M059J (cell line): ENCODE data around the gene GHITM. TPM values are rescaled to one million over a fixed set of nuclear protein-coding genes. Genes with fewer than 3 reads are reported as not detected.
"Not testable (repeated sequence)": the region's sequence is repeated elsewhere in the genome, so short reads cannot be mapped to it uniquely, and the experiment has no call there.

ENCODE experiments used
- DNase-seq: peaks from one replicate; pipeline ENCODE4 v3.0.0-alpha.2; 2012; ENCODE audit warnings: low read depth
- total RNA-seq: library from RNA; depleted of rRNA; stranded (reverse); fragments of >200 nt; shearing (Covaris generic); gene quantifications from 2 replicates; pipeline ENCODE4 v1.2.3, GENCODE V29; 2014

GHITM gene
- total RNA-seq, 1 experiment from 2014 or later, result 218 TPM

GRCh38 chr10:84148006-84148597, 8.8 kb downstream of the GHITM start:
- peak; percentile 19 for DNase-seq

GRCh38 chr10:84149854-84150253, 10.5 kb downstream of the GHITM start:
- no peak for DNase-seq

DNA sequence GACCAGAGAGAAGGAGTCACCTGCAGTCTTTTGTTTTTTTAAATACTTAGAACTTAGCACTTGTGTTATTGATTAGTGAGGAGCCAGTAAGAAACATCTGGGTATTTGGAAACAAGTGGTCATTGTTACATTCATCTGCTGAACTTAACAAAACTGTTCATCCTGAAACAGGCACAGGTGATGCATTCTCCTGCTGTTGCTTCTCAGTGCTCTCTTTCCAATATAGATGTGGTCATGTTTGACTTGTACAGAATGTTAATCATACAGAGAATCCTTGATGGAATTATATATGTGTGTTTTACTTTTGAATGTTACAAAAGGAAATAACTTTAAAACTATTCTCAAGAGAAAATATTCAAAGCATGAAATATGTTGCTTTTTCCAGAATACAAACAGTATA, 13.5 kb downstream of the GHITM start:
- DNase-seq, result no peak

GRCh38 chr10:84155521-84155920, 16.2 kb downstream of the GHITM start:
- DNase-seq, result no peak

GRCh38 chr10:84156009-84156408, 16.7 kb downstream of the GHITM start:
- no peak for DNase-seq

GRCh38 chr10:84156768-84157167, 17.5 kb downstream of the GHITM start:
- DNase-seq, result peak; percentile 5

DNA sequence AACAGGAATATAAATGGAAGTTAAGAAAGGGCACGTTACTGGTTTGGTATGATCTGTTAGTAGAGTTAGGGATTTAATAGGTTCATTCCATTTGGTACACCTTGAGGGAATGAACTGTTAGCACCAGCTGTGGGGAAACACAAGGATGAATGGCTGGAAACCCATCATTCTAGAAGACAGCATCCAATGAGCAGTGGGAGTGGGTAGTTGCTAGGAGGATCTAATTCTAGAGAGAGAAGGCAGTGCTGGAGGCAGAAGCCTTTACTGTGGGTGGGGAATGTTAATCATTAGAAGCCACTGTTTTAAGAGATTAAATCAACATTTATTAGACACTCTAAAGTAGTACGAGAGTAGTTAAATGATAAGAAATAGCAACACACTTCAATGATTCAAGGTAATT, 18.8 kb downstream of the GHITM start:
- no peak for DNase-seq

DNA sequence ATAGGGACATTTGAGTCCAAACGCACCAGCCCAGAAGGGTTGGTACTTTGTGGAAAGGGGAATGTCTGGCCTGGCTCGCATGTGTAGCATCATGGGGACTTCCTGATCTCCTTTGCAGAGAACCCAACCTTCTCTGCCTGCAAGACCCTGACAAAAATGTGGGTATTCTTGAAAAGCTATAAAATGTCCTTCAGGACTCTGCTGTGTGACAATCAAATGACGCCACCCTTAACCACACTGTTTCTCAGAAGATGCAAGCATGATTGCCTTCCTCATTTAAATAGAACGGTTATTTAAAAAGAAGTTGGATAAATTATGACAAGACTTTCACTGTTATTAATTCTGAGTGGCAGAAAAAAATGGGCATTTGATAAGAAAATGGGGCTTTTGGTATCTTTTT, 19.2 kb downstream of the GHITM start:
- DNase-seq, result no peak

DNA sequence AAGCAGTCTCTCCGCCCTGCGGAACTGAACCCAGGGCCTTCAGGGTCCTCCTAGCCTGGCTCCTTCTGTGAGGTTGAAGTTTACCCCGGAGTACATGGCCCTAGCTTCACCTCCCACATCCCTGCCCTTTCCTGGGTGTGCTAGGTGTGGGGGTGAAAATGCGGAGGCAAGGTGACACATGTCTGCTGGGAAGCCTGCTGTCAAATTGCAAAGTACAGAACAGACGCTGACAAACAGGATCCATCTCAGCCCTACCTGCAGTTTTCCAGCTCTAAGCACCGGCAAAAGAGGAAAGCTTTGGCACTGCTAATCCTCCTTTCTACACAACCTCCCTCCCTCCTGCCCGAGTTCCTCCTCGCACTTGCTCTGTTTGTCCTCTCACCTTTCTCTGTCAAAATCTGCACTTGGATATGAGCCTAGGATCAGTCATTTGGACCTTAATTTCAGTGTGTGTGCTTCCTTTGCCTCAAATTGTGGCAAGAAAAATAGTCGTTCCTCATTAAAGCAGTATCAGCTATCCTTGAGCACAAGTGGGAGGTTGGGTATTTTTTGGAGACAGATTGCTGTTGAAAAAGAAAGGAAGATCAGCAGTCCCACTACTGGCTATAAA, 19.9 kb downstream of the GHITM start:
- DNase-seq, result no peak

- no peak for DNase-seq
These were observed 21.5 kb downstream of the GHITM start for GRCh38 chr10:84160663-84161362.

- DNase-seq, result no peak
These were observed 24.7 kb downstream of the GHITM start for GRCh38 chr10:84163996-84164395.

DNA sequence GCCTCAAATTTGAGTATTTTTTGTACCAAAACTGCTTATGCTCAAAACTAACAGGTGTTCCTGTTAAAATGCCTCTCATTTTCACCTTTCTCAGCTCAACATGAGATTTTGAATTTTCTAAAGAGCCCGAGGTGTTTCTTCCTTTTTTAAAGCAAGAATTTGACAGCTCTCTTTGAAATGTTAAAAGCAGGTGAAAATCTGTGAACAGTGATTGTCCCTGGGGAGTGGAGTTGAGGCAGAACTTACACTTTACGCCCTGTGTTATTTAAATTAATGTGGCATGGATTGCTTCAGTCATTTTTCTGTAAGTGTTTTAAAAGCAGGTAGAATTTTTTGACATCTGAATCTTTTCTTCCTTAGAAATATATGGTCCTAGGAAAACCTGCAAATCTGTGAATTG, 25.1 kb downstream of the GHITM start:
- no peak for DNase-seq

DNA sequence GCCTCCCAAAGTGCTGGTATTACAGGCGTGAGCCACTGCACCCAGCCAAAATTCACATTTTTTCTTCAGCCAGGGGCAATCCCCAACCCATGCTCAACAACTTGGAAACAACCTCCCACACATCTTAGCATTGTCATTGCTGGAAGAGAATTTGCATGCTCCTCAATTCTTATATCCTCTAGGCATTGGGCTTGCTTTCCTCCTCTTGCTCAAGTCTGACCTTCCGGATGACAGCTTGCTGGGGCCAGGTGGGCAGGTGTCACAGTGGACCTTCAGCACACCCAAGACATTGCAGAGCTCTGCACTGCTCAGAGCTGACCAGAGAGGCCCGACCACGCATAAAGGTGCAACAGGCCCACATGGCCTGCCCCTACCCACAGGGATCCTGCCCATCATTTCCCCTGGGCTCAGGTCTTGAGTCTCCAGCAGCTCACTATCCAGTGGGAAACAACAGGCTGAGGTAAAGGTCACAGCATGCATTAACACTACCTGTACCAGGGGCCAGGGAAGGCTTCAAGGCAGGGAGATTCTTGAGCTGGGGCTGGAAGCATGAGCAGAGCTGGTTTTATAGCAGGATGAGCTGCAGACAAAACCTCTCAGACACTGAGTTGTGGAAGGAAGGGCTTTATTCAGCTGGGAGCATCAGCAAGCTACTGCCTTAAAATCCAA, 27.4 kb downstream of the GHITM start:
- no peak for DNase-seq

- DNase-seq, result not testable (repeated sequence)
These were observed 28.0 kb downstream of the GHITM start for GRCh38 chr10:84167289-84167653.

- not testable (repeated sequence) for DNase-seq
These were observed 29.1 kb downstream of the GHITM start for GRCh38 chr10:84168382-84168781.

GRCh38 chr10:84171237-84171636, 31.9 kb downstream of the GHITM start:
- not testable (repeated sequence) for DNase-seq

DNA sequence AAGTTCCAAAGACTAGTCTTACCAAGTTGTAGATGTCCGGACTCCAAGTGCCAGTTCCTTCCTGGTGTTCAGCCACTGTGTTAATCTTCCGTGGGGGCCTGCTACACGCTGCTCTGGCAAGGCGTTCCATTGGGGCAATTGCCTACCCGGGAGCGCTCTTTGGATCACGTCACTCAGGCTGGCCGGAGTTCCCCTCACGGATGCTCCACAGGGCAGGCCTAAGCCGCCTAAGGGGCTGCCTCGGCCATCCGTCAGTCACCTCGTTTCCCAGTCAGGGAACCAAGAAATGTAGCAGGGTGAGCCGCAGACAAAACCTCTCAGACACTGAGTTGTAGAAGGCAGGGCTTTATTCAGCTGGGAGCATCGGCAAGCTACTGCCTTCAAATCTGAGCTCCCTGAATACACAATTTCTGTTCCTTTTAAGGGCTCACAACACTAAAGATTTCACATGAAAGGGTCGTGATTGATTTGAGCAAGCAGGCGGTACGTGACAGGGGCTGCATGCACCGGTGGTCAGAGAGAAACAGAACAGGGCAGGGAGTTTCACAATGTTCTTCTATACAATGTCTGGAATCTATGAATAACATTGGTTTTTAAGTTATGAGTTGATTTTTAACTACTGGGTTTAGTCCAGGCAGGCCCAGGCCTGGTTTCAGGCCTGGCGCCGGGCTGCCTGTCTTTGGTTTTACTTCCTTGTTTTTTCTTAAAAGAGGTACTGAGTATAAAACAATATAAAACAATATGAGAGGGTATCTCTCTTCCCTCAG, 32.6 kb downstream of the GHITM start:
- not testable (repeated sequence) for DNase-seq

- DNase-seq, result no peak
These were observed 33.4 kb downstream of the GHITM start for GRCh38 chr10:84172467-84173356.

DNA sequence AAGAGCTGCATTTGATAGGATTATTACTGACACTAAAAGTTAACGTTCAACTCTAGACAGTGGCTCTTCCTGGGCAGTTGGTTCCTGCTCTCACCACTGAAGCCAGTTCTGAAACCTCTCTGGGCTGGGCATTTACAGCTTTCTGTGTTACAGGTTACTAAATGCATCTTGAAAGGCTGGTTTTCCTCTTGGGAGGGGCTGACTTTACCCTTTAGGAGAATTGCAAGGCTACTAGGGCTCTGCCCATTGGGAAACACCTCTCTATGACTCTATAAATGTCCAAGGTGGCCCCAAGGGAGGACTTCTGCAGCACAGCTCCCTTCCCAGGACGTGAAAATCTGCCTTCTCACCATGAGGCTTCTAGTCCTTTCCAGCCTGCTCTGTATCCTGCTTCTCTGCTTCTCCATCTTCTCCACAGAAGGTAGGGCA, 34.2 kb downstream of the GHITM start, which contains the start of gene GPR15LG:
TSS of gene GPR15LG (plus strand) at position 301 of the 429 bp plus-strand sequence. CDS start at position 352, 51 bp downstream.
- DNase-seq, result no peak

- DNase-seq, result no peak
These were observed 36.1 kb downstream of the GHITM start for GRCh38 chr10:84175436-84175835.

- DNase-seq, result no peak
These were observed 37.0 kb downstream of the GHITM start for GRCh38 chr10:84176351-84176750.
